Measurements from ENCODE around the gene MRPL53. TPM values are rescaled to one million over a fixed set of nuclear protein-coding genes. Genes with fewer than 3 reads are reported as not detected.

Gene MRPL53
- total RNA-seq, 6 experiments from 2014 or later: 74.5 to 120 (median 97.7) TPM

DNA sequence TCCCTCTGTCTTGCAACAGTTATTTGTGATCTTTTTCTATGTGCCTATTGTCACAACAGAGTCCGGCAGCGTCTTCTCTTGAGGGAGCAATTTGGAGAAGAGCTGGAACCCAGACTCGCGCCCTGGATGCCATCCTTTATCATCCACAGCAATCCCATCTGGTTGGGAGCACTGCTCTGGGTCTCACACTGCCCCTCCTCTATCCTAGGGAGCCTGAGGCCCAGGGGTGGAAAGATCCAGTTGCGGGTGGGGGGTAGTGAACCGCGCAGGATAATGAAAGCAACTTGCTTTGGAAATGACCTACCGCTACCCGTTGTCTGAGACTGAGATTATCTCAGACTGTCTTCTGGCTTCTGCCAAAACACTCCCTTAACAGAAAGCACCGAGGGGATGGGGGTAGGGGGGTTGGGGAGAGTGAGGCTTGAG, 13.5 kb downstream of the MRPL53 start:
- TF ChIP-seq, protein P1, sequence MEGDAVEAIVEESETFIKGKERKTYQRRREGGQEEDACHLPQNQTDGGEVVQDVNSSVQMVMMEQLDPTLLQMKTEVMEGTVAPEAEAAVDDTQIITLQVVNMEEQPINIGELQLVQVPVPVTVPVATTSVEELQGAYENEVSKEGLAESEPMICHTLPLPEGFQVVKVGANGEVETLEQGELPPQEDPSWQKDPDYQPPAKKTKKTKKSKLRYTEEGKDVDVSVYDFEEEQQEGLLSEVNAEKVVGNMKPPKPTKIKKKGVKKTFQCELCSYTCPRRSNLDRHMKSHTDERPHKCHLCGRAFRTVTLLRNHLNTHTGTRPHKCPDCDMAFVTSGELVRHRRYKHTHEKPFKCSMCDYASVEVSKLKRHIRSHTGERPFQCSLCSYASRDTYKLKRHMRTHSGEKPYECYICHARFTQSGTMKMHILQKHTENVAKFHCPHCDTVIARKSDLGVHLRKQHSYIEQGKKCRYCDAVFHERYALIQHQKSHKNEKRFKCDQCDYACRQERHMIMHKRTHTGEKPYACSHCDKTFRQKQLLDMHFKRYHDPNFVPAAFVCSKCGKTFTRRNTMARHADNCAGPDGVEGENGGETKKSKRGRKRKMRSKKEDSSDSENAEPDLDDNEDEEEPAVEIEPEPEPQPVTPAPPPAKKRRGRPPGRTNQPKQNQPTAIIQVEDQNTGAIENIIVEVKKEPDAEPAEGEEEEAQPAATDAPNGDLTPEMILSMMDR (IDR thresholded peaks at IDR 0.05): no peak
- H3K9me3 Mint-ChIP-seq: no peaks in the 10 kb centered on the region
- peaks cover 4% of the 10 kb centered on the region for H3K27me3 Mint-ChIP-seq (ENCODE audit: insufficient read depth)
- DNase-seq: no peak
- H3K4me3 Mint-ChIP-seq: peak overlapping the region; percentile 94
- peaks cover 17% of the 10 kb centered on the region for H3K36me3 Mint-ChIP-seq (ENCODE audit: low read depth)
- peaks cover 50% of the 10 kb centered on the region for H3K4me1 Mint-ChIP-seq (ENCODE audit: low read depth)
- H3K27ac Mint-ChIP-seq: peak overlapping the region; percentile 88

DNA sequence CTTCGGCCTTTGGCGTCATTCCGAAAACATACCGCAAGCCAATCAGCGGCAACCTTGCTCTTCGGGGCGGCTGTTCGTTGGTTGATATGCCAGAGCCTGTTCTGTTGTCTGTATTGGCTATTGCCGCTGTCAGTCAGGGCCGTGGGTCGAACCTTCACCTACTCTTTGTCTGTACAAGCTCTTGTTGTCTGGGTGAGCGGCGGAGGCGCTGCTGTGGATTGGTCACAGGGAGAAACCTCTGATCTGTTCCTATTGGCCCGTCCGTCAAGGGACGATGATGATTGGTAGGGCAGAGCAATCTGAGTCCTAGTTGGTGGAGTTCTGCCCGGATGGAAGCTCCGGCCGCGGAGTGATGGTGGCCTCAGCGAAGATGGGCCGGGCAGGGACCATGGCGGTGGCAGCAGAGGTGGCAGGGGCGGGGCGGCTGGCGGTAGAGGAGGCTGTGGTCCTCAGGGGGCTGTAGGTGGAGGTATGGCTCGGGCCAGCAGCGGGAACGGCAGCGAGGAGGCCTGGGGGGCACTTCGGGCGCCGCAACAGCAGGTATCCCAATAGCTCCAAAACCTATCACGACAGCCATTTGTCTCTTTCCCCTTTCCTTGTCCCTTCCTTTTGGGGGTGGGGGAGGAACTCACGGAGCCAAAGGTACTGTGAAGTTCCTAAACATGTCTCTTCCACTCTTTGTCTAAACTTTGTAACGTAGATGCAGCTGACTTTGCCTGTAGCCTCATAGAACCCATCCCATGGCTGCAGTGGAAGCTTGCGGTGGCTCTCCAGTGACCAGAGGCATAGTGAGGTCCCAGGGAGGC, 14.1 kb downstream of the MRPL53 start, which contains the start of gene WBP1:
WBP1 (plus strand) TSS at position 307 of the 806 bp plus-strand sequence; CDS start at position 472, 165 bp downstream.
- peaks cover 16% of the 10 kb centered on the region for H3K36me3 Mint-ChIP-seq (ENCODE audit: low read depth)
- peak within 1 kb of the TSS; percentile 88 for H3K27ac Mint-ChIP-seq
- peaks cover 4% of the 10 kb centered on the region for H3K27me3 Mint-ChIP-seq (ENCODE audit: insufficient read depth)
- TF ChIP-seq, protein P1 (IDR thresholded peaks at IDR 0.05): no peak
- peak; percentile 100 for DNase-seq
- H3K9me3 Mint-ChIP-seq: no peaks in the 10 kb centered on the region
- H3K4me3 Mint-ChIP-seq: peak within 1 kb of the TSS; percentile 94
- peaks cover 48% of the 10 kb centered on the region for H3K4me1 Mint-ChIP-seq (ENCODE audit: low read depth)

DNA sequence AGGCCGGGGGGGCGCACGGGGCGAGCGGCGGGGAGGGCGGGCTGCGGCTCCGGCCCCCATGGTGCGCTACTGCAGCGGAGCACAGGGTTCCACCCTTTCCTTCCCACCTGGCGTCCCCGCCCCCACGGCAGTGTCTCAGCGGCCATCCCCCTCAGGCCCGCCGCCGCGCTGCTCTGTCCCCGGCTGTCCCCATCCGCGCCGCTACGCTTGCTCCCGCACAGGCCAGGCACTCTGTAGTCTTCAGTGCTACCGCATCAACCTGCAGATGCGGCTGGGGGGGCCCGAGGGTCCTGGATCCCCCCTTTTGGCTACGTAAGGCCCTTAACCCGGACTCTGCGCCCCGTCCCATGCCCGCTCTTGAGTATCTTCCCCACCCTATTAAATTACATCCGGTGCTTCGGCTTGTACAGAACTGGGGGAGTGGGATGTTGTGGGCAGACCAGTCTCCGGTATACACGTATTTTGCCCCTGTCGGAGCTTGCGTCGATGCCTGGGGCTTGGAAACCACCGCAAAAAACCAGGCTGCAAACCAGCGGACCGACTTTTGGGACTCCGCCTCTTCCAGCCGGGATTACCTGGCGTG, 14.8 kb downstream of the MRPL53 start:
- H3K4me3 Mint-ChIP-seq: peak overlapping the region; percentile 94
- peak overlapping the region; percentile 88 for H3K27ac Mint-ChIP-seq
- TF ChIP-seq, protein P1 (IDR thresholded peaks at IDR 0.05): no peak
- H3K27me3 Mint-ChIP-seq (ENCODE audit: insufficient read depth): no peaks in the 10 kb centered on the region; the same call in none of the 2 replicates
- DNase-seq: peak; percentile 20
- H3K9me3 Mint-ChIP-seq: no peaks in the 10 kb centered on the region
- H3K36me3 Mint-ChIP-seq (ENCODE audit: low read depth): peaks cover 9% of the 10 kb centered on the region
- H3K4me1 Mint-ChIP-seq (ENCODE audit: low read depth): peaks cover 44% of the 10 kb centered on the region

DNA sequence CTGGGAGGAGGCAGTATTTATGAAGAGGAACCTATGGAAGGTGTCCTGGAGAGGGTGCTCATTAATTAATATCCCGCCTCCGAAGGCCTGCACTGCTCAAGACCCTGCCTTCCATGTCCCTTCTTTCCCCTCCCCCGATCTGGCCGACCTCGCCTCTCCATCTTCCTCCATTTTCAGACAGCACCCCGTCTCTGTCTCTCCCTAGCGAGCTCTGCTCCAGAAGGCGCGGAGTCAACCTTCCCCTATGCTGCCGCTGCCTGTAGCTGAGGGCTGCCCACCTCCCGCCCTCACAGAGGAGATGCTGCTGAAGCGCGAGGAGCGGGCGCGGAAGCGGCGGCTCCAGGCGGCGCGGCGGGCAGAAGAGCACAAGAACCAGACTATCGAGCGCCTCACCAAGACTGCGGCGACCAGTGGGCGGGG, 15.3 kb downstream of the MRPL53 start:
- Mint-ChIP-seq H3K27me3 (ENCODE audit: insufficient read depth) (no peaks in the 10 kb centered on the region; the same call in none of the 2 replicates), H3K9me3 (no peaks in the 10 kb centered on the region), H3K4me1 (ENCODE audit: low read depth) (peaks cover 44% of the 10 kb centered on the region), H3K36me3 (ENCODE audit: low read depth) (0 out of 2 replicates have a peak, but pooled peaks cover 8% of the 10 kb centered on the region), H3K4me3 (peak overlapping the region; percentile 94), H3K27ac (peak overlapping the region; percentile 88)
- TF ChIP-seq, protein P1 (IDR thresholded peaks at IDR 0.05): no peak; the same call in 1 of the 2 replicates
- DNase-seq: no peak

DNA sequence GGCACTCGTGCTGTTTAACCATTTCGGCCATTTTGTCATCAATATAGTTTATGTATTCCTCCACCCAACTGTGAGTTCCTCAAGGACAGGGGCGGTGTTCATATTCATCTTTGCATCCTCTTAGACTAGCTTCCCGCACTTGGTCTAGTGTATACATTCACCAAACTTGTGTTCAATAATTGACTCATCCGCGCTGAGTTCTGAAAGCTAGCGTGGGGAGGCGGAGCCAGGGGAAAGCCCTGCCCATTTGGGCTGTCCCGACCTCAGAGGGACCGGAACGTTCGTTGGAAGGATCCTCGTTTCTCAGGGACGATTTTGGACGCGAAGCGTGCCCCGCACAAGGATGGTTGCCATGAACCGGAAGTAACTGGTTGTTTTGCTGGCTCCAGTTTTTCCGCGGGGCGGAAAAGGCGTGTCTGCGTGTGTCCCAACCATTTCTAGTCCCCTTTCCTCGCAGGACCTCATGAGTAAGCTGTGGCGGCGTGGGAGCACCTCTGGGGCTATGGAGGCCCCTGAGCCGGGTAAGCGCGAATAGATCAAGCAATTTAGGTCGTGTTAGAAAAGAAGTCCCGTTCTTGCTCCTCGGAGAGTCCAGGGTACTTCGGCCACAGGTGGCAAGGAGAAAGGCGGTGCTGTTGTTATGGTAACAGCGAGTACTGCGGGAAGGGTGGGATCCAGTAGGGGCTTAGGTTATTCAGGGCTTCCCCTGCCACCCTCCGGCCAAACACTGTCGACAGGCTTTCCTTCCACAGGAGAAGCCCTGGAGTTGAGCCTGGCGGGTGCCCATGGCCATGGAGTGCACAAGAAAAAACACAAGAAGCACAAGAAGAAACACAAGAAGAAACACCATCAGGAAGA, 17.6 kb downstream of the MRPL53 start, which contains the start of gene INO80B:
INO80B (plus strand) TSS at position 434 of the 858 bp plus-strand sequence; CDS start at position 464, 30 bp downstream.
- Mint-ChIP-seq H3K27me3 (ENCODE audit: insufficient read depth) (no peaks in the 10 kb centered on the region; the same call in none of the 2 replicates), H3K4me3 (peak within 1 kb of the TSS; percentile 94), H3K27ac (peak within 1 kb of the TSS; percentile 79), H3K36me3 (ENCODE audit: low read depth) (no peaks in the 10 kb centered on the region), H3K9me3 (no peaks in the 10 kb centered on the region), H3K4me1 (ENCODE audit: low read depth) (peaks cover 40% of the 10 kb centered on the region)
- peak; percentile 98 for DNase-seq
- TF ChIP-seq, protein P1 (IDR thresholded peaks at IDR 0.05): no peak

Measured in HFFc6 (cell line).